Prostate gland (tissue), 2 donors: ENCODE data around the gene LRP8. TPM values are rescaled to one million over a fixed set of nuclear protein-coding genes. Genes with fewer than 3 reads are reported as not detected.

Experiments
- DNase-seq: peaks from one replicate; pipeline ENCODE4 v3.0.0-alpha.2; 2019; ENCODE audit warnings: low spot score
- H3K27ac ChIP-seq, 2 donors: fragments of 200-600 bp; sonication (generic); 2 replicates each; pipeline ENCODE4 v1.5.1; 2017 to 2019
- H3K27me3 ChIP-seq: fragments of 200-600 bp; sonication (generic); replicated peaks from 2 replicates; pipeline ENCODE4 v1.5.1; 2019; ENCODE audit not compliant: insufficient read depth
- H3K36me3 ChIP-seq, 2 donors: fragments of 200-600 bp; sonication (generic); 1 replicate in 1 of 2; 2 replicates in 1 of 2; pipeline versions ENCODE4 v1.5.1 to v1.8.1; 2017 to 2019
- H3K4me1 ChIP-seq: fragments of 200-600 bp; sonication (generic); replicated peaks from 2 replicates; pipeline ENCODE4 v1.5.1; 2019
- H3K4me3 ChIP-seq, 2 donors: fragments of 200-600 bp; sonication (generic); 2 replicates each; pipeline ENCODE4 v1.5.1; 2017 to 2019
- H3K9me3 ChIP-seq: fragments of 200-600 bp; sonication (generic); 2 replicates; pipeline ENCODE4 v1.5.1; 2017
- CTCF ChIP-seq, 4 experiments: fragments of 200-600 bp in 2 of 4; fragments of 450-650 bp in 2 of 4; sonication (generic) in 2 of 4; IDR thresholded peaks; 1 replicate in 3 of 4; 2 replicates in 1 of 4; pipeline ENCODE4 v1.5.1; 2016 to 2019; ENCODE audit warnings: antibody characterized with exemption in 4 of 4, mild to moderate bottlenecking in 2 of 4, moderate library complexity in 2 of 4
- POLR2A ChIP-seq: fragments of 450-650 bp; IDR thresholded peaks from one replicate; pipeline ENCODE4 v1.6.1; 2016; ENCODE audit warnings: antibody characterized with exemption, mild to moderate bottlenecking
- POLR2AphosphoS5 ChIP-seq: sonication (generic); formaldehyde crosslinking; IDR thresholded peaks from one replicate; pipeline ENCODE4 v1.6.1; 2017; ENCODE audit warnings: antibody characterized with exemption
- WGBS: methylation state at CpG from one replicate; pipeline ENCODE4 v1.1.5; 2018; 5-methylcytosine and 5-hydroxymethylcytosine counted together
- intact Hi-C: fragments of 100-400 bp; cut with DNase I; formaldehyde crosslinking; loops from one replicate; pipeline ENCODE4 v1.14.2; 2022
- total RNA-seq, 2 donors: library from RNA; depleted of rRNA; stranded (reverse); fragments of >200 nt; gene quantifications; one replicate each; pipeline ENCODE4 v1.1.0, GENCODE V29; 2016

Gene LRP8
- total RNA-seq, 2 donors from 2014 or later = 6.7 to 130 TPM

- Histone ChIP-seq H3K27me3 (no peaks in the 10 kb centered on the region), H3K36me3 (no peaks in the 10 kb centered on the region), H3K27ac (no peak overlapping the region), H3K4me3 (no peak overlapping the region), H3K9me3 (no peaks in the 10 kb centered on the region), H3K4me1 (peaks cover 6% of the 10 kb centered on the region)
- intact Hi-C loops = no loop called here
- DNase-seq = no peak
- no peak for TF ChIP-seq CTCF (IDR thresholded peaks at IDR 0.05)
- no peak for TF ChIP-seq POLR2AphosphoS5
- no peak for TF ChIP-seq POLR2A
- 92% methylated on average over 7 of the region's 7 CpGs for WGBS
Measured at GRCh38 chr1:53331446-53332185, 3.7 kb upstream of the LRP8 start.

DNA sequence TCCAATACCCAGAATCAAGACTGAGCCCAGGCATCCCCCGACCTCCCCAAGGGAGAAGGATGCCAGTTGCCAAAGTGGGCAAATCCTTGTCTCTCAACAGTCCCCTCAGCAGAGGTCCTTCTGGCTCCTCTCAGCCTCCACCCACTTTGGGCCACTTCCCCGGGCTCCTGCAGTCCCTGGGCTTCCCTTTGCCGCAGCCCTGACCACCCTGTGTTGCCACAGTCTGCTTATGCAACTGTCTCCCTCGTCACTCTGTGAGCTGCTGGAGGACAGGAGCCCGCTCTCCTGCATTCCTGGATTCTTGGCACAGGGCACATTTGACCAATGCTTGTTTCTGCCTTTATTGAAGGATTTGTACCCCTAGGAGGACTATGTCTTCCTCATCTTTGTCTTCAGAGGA is 2.9 kb upstream of the LRP8 start:
- Histone ChIP-seq H3K27me3 (no peaks in the 10 kb centered on the region), H3K4me1 (peaks cover 6% of the 10 kb centered on the region), H3K4me3 (no peak overlapping the region), H3K36me3 (no peaks in the 10 kb centered on the region), H3K9me3 (no peaks in the 10 kb centered on the region), H3K27ac (no peak overlapping the region)
- no peak for DNase-seq
- no peak for TF ChIP-seq POLR2AphosphoS5
- TF ChIP-seq CTCF (IDR thresholded peaks at IDR 0.05) = no peak
- no peak for TF ChIP-seq POLR2A
- 51% methylated on average over 5 of the region's 5 CpGs for WGBS
- intact Hi-C loops = no loop called here

DNA sequence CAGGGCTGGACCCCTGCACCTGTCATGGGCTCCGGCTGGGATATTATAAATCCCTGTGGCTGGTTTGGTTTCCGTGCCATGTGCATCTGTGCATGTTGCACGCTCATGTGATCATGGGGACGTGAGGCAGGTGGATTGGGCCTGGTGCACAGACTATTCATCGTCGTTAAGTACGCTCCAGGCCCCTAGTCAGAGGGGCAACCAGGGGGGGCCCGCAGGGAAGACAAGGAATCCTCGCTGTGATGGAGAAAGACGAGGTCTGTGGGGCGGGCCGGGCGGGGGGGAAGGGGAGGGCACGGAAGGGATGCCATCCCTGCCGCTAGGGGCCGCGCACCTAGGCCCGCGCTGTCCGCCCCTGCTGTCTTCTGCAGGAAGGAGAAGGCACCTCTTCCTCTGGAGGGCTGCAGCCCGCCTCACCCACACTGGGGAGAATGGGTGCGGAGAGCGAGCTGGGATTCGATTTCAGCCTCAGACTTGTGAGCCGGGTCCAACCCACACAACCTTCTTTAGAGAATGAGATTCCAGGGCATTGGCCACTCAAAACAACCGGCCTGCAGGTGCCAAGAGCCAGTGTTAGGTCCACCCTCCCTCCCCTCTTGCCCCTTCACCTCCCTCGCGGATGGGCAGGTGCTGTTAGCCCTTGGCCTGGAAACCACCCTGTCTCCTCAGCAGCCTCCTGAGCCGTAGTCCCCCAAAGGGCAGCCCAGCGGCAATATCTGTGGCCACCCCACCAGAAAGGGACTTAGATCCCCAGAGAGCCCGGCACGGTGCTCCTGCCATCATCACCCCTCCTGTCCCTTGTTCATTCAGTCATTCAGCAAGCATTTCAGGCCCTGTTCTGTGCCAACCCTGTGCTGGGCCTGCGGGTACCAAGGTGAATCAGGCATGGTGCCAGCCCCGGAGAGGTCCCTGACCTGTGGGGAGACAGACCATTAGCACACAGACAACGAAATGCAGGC is 950 bp upstream of the LRP8 start:
- H3K36me3 ChIP-seq = no peaks in the 10 kb centered on the region
- H3K27ac ChIP-seq = no peak overlapping the region
- H3K4me3 ChIP-seq = peak overlapping the region in 1 of 2 donors; percentile 21
- no peaks in the 10 kb centered on the region for H3K27me3 ChIP-seq
- TF ChIP-seq POLR2AphosphoS5 (no peak), POLR2A (no peak), CTCF (IDR thresholded peaks at IDR 0.05) (no peak)
- intact Hi-C loops = no loop called here
- WGBS = 73% methylated on average over 32 of the region's 35 CpGs
- peaks cover 6% of the 10 kb centered on the region for H3K4me1 ChIP-seq
- DNase-seq = no peak
- H3K9me3 ChIP-seq = no peaks in the 10 kb centered on the region

DNA sequence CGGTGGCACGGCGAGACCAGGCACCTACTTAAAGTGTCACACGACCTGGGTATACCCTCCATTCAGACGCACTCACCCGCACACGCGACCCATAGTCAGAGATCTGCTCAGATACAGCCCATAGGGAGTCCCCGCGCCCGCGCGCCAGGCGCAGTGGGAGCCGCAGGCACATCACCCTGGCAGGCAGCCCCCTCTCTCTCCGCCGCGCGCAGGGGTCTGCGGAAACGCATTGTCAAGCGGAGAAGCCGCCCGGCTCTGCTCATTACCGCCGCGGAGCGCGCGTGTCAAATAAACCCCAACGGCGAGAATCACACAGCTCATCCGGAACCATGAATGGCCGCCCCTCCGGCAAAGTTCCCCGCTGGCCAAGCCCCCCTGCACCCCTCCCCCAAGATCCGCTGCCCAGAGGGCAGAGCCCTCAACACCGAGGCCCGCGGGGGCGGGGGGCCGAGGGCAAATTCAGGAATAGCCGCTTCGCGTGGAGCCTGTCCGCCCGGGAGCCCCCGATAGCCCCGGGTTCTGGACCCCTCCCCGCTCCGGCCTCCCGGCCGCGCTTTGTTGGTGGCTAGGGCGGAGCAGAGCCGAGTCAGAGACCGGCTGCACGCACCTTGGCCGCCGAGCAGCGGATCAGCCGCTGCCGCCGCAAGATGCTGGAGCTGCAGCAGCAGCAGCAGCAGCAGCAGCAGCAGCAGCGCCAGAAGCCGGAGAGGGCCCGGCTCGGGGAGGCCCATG is 522 bp downstream of the LRP8 start:
- Histone ChIP-seq H3K9me3 (no peaks in the 10 kb centered on the region), H3K27ac (peak overlapping the region in 1 of 2 donors; percentile 30), H3K27me3 (no peaks in the 10 kb centered on the region), H3K4me3 (peak overlapping the region; percentile 49 to 51), H3K36me3 (no peaks in the 10 kb centered on the region), H3K4me1 (peaks cover 6% of the 10 kb centered on the region)
- WGBS = under 1% methylated on average over 42 of the region's 68 CpGs
- intact Hi-C loops = no loop called here
- TF ChIP-seq POLR2A (no peak), POLR2AphosphoS5 (no peak), CTCF (IDR thresholded peaks at IDR 0.05) (no peak)
- no peak for DNase-seq
